ENCODE data around the gene KPTN. TPM values are rescaled to one million over a fixed set of nuclear protein-coding genes. Genes with fewer than 3 reads are reported as not detected.

KPTN gene
- total RNA-seq, 1 experiment from 2014 or later = 17.6 TPM

DNA sequence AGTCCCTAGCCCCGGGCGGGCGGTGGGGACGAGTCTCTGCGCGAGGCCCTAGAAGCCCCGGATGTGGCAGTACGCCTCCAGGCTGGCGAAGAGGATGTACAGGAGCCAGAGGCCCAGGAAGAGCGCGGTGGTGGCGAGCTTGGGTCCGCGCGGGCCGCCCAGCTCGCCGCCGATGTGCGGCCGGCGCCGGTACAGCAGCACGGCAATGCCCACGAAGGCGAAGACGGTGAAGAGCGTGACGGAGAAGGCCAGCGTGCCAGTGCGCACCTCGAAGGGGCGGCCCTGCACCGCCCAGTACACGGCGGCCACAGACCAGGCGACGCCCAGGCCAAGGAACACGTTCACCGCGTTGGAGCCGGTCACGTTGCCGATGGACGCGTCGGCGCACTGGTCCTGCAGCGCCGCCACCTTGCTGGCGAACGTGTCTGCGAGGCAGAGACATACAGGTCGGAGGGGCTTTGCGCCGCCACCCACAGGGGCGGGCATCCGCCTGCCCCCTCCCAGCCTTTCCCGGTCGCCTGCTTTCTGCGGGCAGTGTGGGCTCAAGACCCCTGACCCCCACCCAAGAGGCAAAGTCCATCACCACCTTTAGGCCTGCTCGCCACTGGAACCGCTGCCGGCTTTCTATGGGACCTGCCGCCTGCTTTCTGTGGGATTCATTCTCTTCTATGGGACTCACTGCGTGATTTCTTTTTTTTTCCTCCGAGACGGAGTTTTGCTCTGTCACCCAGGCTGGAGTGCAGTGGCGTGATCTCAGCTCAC, 53.8 kb downstream of the KPTN start:
- no peaks in the 10 kb centered on the region for H3K27me3 Mint-ChIP-seq (ENCODE audit: insufficient read depth, unreplicated experiment)
- intact Hi-C loops (cut with micrococcal nuclease) = no loop called here
- BruUV-seq (replicated peaks) = no TSS peak
- ChIA-PET POLR2A (no interaction called here), CTCF (interaction anchor here (0.6 to 1.2 kb wide), 3 partner anchors 69 to 148 kb away, joined by 3 to 7 read pairs (median 6); no protein-coding TSS in a partner anchor)
- no peaks in the 10 kb centered on the region for H3K9me3 Mint-ChIP-seq (ENCODE audit: unreplicated experiment)
- no peaks in the 10 kb centered on the region for H3K4me1 Mint-ChIP-seq (ENCODE audit: insufficient read depth, unreplicated experiment)
- no peak for DNase-seq (ENCODE audit: unreplicated experiment)
- no peak overlapping the region for H3K27ac Mint-ChIP-seq (ENCODE audit: low read depth, unreplicated experiment)
- H3K36me3 Mint-ChIP-seq (ENCODE audit: insufficient read depth, unreplicated experiment) = no peaks in the 10 kb centered on the region
- TF ChIP-seq, protein P1, sequence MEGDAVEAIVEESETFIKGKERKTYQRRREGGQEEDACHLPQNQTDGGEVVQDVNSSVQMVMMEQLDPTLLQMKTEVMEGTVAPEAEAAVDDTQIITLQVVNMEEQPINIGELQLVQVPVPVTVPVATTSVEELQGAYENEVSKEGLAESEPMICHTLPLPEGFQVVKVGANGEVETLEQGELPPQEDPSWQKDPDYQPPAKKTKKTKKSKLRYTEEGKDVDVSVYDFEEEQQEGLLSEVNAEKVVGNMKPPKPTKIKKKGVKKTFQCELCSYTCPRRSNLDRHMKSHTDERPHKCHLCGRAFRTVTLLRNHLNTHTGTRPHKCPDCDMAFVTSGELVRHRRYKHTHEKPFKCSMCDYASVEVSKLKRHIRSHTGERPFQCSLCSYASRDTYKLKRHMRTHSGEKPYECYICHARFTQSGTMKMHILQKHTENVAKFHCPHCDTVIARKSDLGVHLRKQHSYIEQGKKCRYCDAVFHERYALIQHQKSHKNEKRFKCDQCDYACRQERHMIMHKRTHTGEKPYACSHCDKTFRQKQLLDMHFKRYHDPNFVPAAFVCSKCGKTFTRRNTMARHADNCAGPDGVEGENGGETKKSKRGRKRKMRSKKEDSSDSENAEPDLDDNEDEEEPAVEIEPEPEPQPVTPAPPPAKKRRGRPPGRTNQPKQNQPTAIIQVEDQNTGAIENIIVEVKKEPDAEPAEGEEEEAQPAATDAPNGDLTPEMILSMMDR (IDR thresholded peaks at IDR 0.05; ENCODE audit: unreplicated experiment) = no peak
- H3K4me3 Mint-ChIP-seq (ENCODE audit: unreplicated experiment) = no peak overlapping the region

DNA sequence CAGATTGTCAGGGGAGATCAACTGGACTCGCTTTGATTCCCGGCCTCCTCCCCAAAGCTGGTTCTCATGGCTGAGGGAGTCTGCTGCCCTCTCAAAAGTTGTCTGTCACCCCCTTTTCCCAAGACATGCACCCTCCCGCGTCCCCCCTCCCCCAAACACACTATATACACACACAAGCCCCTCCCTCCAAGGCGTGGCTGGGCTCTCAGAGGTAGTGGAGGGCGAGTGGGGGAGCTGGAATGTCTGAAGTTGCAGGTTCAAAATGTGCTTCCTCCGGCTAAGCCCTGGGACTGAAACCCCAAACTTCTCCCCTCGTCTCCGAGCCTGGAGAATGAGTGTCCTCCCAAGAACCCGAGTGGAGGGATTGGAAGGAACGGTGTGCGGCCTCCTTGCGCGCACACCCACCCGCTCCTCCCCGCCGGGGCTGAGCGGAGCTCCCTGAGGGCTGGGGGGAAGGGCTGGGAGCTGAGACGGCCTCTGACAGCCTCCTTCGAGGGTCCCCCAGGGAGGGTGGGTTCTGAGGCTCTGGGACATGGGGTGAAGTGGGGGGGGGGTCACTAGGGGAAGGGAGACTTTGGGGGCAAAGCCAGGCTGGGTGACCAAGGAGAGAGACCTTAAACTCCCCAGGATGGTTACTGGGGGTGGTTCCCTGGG, 54.8 kb downstream of the KPTN start:
- Mint-ChIP-seq H3K4me3 (ENCODE audit: unreplicated experiment) (no peak overlapping the region), H3K36me3 (ENCODE audit: insufficient read depth, unreplicated experiment) (no peaks in the 10 kb centered on the region), H3K27ac (ENCODE audit: low read depth, unreplicated experiment) (no peak overlapping the region), H3K4me1 (ENCODE audit: insufficient read depth, unreplicated experiment) (no peaks in the 10 kb centered on the region), H3K27me3 (ENCODE audit: insufficient read depth, unreplicated experiment) (no peaks in the 10 kb centered on the region), H3K9me3 (ENCODE audit: unreplicated experiment) (no peaks in the 10 kb centered on the region)
- no TSS peak for BruUV-seq (replicated peaks)
- ChIA-PET CTCF (interaction anchor here (1.0 to 2.0 kb wide), 7 partner anchors 7 to 283 kb away, joined by 3 to 17 read pairs (median 5); no protein-coding TSS in a partner anchor), POLR2A (interaction anchor here (1.0 to 1.1 kb wide), 2 partner anchors 87 to 314 kb away, joined by 3 to 5 read pairs; no protein-coding TSS in a partner anchor)
- intact Hi-C loops (cut with micrococcal nuclease) = no loop called here
- no peak for DNase-seq (ENCODE audit: unreplicated experiment)
- TF ChIP-seq, protein P1 (IDR thresholded peaks at IDR 0.05; ENCODE audit: unreplicated experiment) = no peak

DNA sequence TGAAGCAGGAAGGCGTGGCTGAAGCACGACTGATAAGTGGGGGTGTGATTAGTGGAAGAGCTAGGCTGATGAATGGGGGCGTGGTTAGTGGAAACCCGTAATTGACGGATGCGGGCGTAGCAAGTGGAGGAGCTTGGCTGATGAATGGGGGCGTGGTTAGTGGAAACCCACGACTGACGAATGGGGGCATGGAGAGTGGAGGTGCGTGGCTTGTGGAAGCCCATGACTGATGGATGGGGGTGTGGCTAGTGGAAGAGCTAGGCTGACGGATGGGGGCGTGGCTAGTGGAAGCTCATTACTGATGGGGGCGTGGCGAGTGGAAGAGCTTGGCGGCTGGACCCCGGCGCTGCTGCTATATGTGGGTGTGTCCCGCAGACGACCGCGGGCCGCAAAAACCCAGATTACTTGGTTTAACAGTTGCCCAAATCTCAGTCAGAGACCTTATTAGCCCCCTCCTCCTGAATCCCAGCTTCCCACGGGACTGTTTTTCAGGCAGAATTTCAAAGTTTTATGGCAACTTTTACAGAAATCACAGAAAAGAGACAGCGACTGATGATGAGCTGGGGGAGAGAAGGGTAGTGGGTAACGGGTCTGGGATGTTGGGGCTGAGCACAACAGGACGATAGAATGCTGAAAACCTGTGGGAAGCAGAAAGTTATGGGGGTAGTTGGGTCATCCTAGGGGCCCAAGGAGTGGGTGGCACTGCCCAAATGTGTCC, 55.7 kb downstream of the KPTN start:
- ChIA-PET CTCF (interaction anchor here (0.5 to 2.0 kb wide), 39 partner anchors 8 to 1022 kb away, joined by 3 to 17 read pairs (median 3); partner anchors contain the start of gene DHX34), POLR2A (interaction anchor here (0.6 to 1.5 kb wide), 9 partner anchors 37 to 317 kb away, joined by 3 to 7 read pairs (median 4); partner anchors contain the start of genes DHX34 and NOP53)
- no TSS peak for BruUV-seq (replicated peaks)
- no peaks in the 10 kb centered on the region for H3K9me3 Mint-ChIP-seq (ENCODE audit: unreplicated experiment)
- H3K4me1 Mint-ChIP-seq (ENCODE audit: insufficient read depth, unreplicated experiment) = no peaks in the 10 kb centered on the region
- TF ChIP-seq, protein P1 (IDR thresholded peaks at IDR 0.05; ENCODE audit: unreplicated experiment) = no peak
- H3K27ac Mint-ChIP-seq (ENCODE audit: low read depth, unreplicated experiment) = no peak overlapping the region
- DNase-seq (ENCODE audit: unreplicated experiment) = peak; percentile 98
- H3K4me3 Mint-ChIP-seq (ENCODE audit: unreplicated experiment) = no peak overlapping the region
- no peaks in the 10 kb centered on the region for H3K36me3 Mint-ChIP-seq (ENCODE audit: insufficient read depth, unreplicated experiment)
- intact Hi-C loops (cut with micrococcal nuclease) = no loop called here
- peaks cover 7% of the 10 kb centered on the region for H3K27me3 Mint-ChIP-seq (ENCODE audit: insufficient read depth, unreplicated experiment)
